Adipocyte (in vitro differentiated cells): ENCODE measurements around the gene PPFIA1.

Experiments
- DNase-seq: peaks from one replicate; pipeline ENCODE4 v3.0.0-alpha.2; 2015; ENCODE audit warnings: low read depth
- H3K27me3 ChIP-seq: replicated peaks from 2 replicates; pipeline ENCODE4 v1.7.0; 2013; ENCODE audit warnings: mild to moderate bottlenecking, low read length, moderate library complexity; ENCODE audit not compliant: control insufficient read depth, insufficient read depth
- H3K36me3 ChIP-seq: 2 replicates; pipeline ENCODE4 v1.7.0; 2013; ENCODE audit warnings: low read length, mild to moderate bottlenecking, moderate library complexity; ENCODE audit not compliant: control insufficient read depth, insufficient read depth, severe bottlenecking
- H3K4me1 ChIP-seq: 2 replicates; pipeline ENCODE4 v1.7.0; 2013; ENCODE audit warnings: mild to moderate bottlenecking, low read length, moderate library complexity; ENCODE audit not compliant: control insufficient read depth, insufficient read depth
- H3K4me3 ChIP-seq: 2 replicates; pipeline ENCODE4 v1.7.0; 2013; ENCODE audit warnings: mild to moderate bottlenecking, low read length, moderate library complexity
- H3K9ac ChIP-seq: 2 replicates; pipeline ENCODE4 v1.7.0; 2013; ENCODE audit warnings: mild to moderate bottlenecking, low read length, moderate library complexity
- H3K9me3 ChIP-seq: 2 replicates; pipeline ENCODE4 v1.7.0; 2013; ENCODE audit warnings: mild to moderate bottlenecking, low read length, moderate library complexity; ENCODE audit not compliant: control insufficient read depth

Gene PPFIA1

GRCh38 chr11:70348191-70348590, 77.7 kb downstream of the PPFIA1 start:
- Histone ChIP-seq H3K9me3 (no peaks in the 10 kb centered on the region), H3K27me3 (no peaks in the 10 kb centered on the region), H3K4me3 (no peak overlapping the region), H3K36me3 (peaks cover 79% of the 10 kb centered on the region), H3K9ac (no peak overlapping the region), H3K4me1 (peaks cover 8% of the 10 kb centered on the region)
- DNase-seq: no peak

- H3K4me1 ChIP-seq: peaks cover 8% of the 10 kb centered on the region
- no peak for DNase-seq
- H3K9ac ChIP-seq: no peak overlapping the region
- no peak overlapping the region for H3K4me3 ChIP-seq
- H3K27me3 ChIP-seq: no peaks in the 10 kb centered on the region
- no peaks in the 10 kb centered on the region for H3K9me3 ChIP-seq
- H3K36me3 ChIP-seq: peaks cover 79% of the 10 kb centered on the region
These were observed 78.1 kb downstream of the PPFIA1 start for GRCh38 chr11:70348608-70349007.

- Histone ChIP-seq H3K27me3 (no peaks in the 10 kb centered on the region), H3K9ac (no peak overlapping the region), H3K36me3 (peaks cover 84% of the 10 kb centered on the region), H3K4me1 (peaks cover 8% of the 10 kb centered on the region), H3K4me3 (no peak overlapping the region), H3K9me3 (no peaks in the 10 kb centered on the region)
- no peak for DNase-seq
These were observed 81.2 kb downstream of the PPFIA1 start for GRCh38 chr11:70351646-70352045.

GRCh38 chr11:70352100-70352499, 81.6 kb downstream of the PPFIA1 start:
- DNase-seq: no peak

GRCh38 chr11:70352601-70353000, 82.1 kb downstream of the PPFIA1 start:
- H3K27me3 ChIP-seq: no peaks in the 10 kb centered on the region
- peaks cover 81% of the 10 kb centered on the region for H3K36me3 ChIP-seq
- no peak overlapping the region for H3K4me3 ChIP-seq
- no peak overlapping the region for H3K9ac ChIP-seq
- no peaks in the 10 kb centered on the region for H3K9me3 ChIP-seq
- H3K4me1 ChIP-seq: peaks cover 12% of the 10 kb centered on the region
- no peak for DNase-seq

More at GRCh38 chr11:70352100-70352499, 81.6 kb downstream of the PPFIA1 start:
- Histone ChIP-seq H3K4me1 (peaks cover 9% of the 10 kb centered on the region), H3K9ac (no peak overlapping the region), H3K27me3 (no peaks in the 10 kb centered on the region), H3K9me3 (no peaks in the 10 kb centered on the region), H3K36me3 (peaks cover 84% of the 10 kb centered on the region), H3K4me3 (no peak overlapping the region)

- no peak for DNase-seq
- no peak overlapping the region for H3K9ac ChIP-seq
- peaks cover 17% of the 10 kb centered on the region for H3K4me1 ChIP-seq
- no peaks in the 10 kb centered on the region for H3K9me3 ChIP-seq
- peaks cover 80% of the 10 kb centered on the region for H3K36me3 ChIP-seq
- no peaks in the 10 kb centered on the region for H3K27me3 ChIP-seq
- H3K4me3 ChIP-seq: no peak overlapping the region
These were observed 82.8 kb downstream of the PPFIA1 start for GRCh38 chr11:70353329-70353728.

GRCh38 chr11:70353900-70354568, 83.5 kb downstream of the PPFIA1 start:
- Histone ChIP-seq H3K36me3 (peaks cover 80% of the 10 kb centered on the region), H3K27me3 (no peaks in the 10 kb centered on the region)

GRCh38 chr11:70354629-70355028, 84.1 kb downstream of the PPFIA1 start:
- Histone ChIP-seq H3K36me3 (peaks cover 80% of the 10 kb centered on the region), H3K27me3 (no peaks in the 10 kb centered on the region), H3K4me3 (no peak overlapping the region), H3K4me1 (peaks cover 17% of the 10 kb centered on the region), H3K9ac (no peak overlapping the region), H3K9me3 (no peaks in the 10 kb centered on the region)
- DNase-seq: no peak

More at GRCh38 chr11:70353900-70354568, 83.5 kb downstream of the PPFIA1 start:
- peaks cover 17% of the 10 kb centered on the region for H3K4me1 ChIP-seq
- no peaks in the 10 kb centered on the region for H3K9me3 ChIP-seq
- DNase-seq: no peak
- no peak overlapping the region for H3K4me3 ChIP-seq
- no peak overlapping the region for H3K9ac ChIP-seq

GRCh38 chr11:70358753-70359152, 88.3 kb downstream of the PPFIA1 start:
- no peaks in the 10 kb centered on the region for H3K9me3 ChIP-seq
- H3K27me3 ChIP-seq: no peaks in the 10 kb centered on the region
- H3K4me3 ChIP-seq: no peak overlapping the region
- H3K9ac ChIP-seq: no peak overlapping the region
- peaks cover 90% of the 10 kb centered on the region for H3K36me3 ChIP-seq
- H3K4me1 ChIP-seq: peaks cover 9% of the 10 kb centered on the region
- no peak for DNase-seq

- no peak overlapping the region for H3K9ac ChIP-seq
- no peak for DNase-seq
- peaks cover 18% of the 10 kb centered on the region for H3K4me1 ChIP-seq
- no peaks in the 10 kb centered on the region for H3K27me3 ChIP-seq
- no peak overlapping the region for H3K4me3 ChIP-seq
- H3K36me3 ChIP-seq: peaks cover 85% of the 10 kb centered on the region
- H3K9me3 ChIP-seq: no peaks in the 10 kb centered on the region
These were observed 89.1 kb downstream of the PPFIA1 start for GRCh38 chr11:70359451-70360205.

GRCh38 chr11:70360211-70360610, 89.7 kb downstream of the PPFIA1 start:
- Histone ChIP-seq H3K27me3 (no peaks in the 10 kb centered on the region), H3K4me1 (peaks cover 19% of the 10 kb centered on the region), H3K9ac (no peak overlapping the region), H3K9me3 (no peaks in the 10 kb centered on the region), H3K36me3 (peaks cover 85% of the 10 kb centered on the region), H3K4me3 (no peak overlapping the region)
- DNase-seq: no peak
